ENCODE measurements around the gene SIL1.

DNA sequence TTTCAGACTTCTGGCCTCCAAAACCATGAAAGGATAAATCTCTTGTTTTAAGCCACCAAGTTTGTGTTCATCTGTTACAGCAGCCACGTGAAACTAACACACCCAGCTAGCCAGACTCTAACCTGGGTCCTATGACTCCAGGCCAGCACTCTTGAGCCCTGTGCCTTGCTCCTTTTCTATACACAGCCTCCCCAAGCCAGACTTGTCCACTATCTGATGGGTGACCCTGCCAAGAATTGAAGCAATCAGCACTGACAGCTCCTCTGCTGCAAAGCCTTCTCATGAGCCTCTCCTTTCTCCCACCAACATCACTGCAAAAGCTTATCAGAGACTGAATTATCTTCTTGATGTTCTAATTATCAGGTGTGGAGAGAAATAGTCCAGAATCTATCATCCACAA is 41.4 kb downstream of the SIL1 start:
- TF ChIP-seq, protein P1, sequence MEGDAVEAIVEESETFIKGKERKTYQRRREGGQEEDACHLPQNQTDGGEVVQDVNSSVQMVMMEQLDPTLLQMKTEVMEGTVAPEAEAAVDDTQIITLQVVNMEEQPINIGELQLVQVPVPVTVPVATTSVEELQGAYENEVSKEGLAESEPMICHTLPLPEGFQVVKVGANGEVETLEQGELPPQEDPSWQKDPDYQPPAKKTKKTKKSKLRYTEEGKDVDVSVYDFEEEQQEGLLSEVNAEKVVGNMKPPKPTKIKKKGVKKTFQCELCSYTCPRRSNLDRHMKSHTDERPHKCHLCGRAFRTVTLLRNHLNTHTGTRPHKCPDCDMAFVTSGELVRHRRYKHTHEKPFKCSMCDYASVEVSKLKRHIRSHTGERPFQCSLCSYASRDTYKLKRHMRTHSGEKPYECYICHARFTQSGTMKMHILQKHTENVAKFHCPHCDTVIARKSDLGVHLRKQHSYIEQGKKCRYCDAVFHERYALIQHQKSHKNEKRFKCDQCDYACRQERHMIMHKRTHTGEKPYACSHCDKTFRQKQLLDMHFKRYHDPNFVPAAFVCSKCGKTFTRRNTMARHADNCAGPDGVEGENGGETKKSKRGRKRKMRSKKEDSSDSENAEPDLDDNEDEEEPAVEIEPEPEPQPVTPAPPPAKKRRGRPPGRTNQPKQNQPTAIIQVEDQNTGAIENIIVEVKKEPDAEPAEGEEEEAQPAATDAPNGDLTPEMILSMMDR (IDR thresholded peaks at IDR 0.05) = no peak
- TF ChIP-seq EP300 (IDR thresholded peaks at IDR 0.05) = no peak

All from gastroesophageal sphincter (tissue), 3 donors.